Mucosa of gallbladder (tissue), 1 donor: ENCODE measurements around the gene DTNB. TPM values are rescaled to one million over a fixed set of nuclear protein-coding genes. Genes with fewer than 3 reads are reported as not detected.
"Not testable (repeated sequence)": the region's sequence is repeated elsewhere in the genome, so short reads cannot be mapped to it uniquely, and the experiment has no call there.

ENCODE experiments used
- DNase-seq: peaks from one replicate; pipeline ENCODE4 v3.0.0-alpha.2; 2020; ENCODE audit warnings: low spot score
- total RNA-seq: library from RNA; stranded (reverse); gene quantifications from one replicate; pipeline ENCODE4 v1.2.1, GENCODE V29; 2021
- donor health status: DM: no; HTN: no; CAD: no.

The DTNB gene
- total RNA-seq, 1 donor from 2014 or later, result 35.9 TPM

DNA sequence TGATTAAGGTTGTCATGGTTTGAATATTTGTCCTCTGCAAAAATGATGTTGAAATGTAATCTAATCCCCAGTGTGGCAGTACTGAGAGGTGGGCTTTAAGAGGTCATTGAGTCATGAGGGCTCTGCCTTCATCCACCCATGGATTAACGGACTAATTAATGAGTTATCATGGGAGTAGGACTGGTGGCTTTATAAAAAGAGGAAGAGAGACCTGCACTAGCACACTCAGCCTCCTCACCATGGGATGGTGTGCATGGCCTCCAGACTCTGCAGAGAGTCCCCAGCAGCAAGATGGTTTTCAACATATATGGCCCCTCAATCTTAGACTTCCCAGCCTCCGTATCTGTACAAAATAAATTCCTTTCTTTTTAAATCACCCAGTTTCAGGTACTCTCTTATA lies 41.0 kb downstream of the DTNB start:
- no peak for DNase-seq

DNA sequence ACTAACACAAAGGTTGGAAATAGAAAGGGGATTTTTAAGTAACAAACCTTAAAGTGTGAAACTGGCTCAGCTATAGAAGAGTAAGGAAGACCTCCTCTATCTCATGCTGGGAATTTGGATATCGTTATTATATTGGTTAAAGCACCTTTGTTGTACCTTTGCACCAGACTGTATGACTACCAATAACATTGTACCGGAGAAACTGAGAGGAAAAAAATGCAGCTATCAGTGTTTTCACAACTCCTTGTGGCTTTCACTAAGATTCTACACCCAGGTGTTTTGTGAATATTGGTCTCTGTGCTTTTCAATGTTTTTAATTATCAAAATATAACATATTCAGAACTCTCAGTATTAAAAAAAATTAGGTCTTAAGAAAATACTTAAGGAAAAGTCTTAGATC lies 48.7 kb downstream of the DTNB start:
- no peak for DNase-seq

DNA sequence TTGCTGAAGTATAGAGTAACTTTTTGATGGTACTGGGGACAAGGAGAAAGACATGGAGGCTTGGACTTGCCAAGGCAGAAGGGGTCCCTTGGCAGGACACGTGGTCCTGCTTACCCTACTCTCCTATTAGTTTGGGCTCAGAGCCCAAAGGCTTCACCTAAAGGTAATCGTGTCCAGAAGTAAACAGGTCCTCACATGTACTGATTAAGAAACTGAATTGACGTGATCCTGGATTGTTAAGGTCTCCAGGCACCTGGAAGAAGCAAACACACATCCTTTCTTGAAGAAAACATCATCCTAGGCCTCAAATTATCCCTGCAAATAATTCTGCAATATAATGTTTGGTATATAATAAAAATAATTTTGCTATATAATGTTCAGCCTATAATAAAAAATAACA lies 50.0 kb downstream of the DTNB start:
- no peak for DNase-seq

DNA sequence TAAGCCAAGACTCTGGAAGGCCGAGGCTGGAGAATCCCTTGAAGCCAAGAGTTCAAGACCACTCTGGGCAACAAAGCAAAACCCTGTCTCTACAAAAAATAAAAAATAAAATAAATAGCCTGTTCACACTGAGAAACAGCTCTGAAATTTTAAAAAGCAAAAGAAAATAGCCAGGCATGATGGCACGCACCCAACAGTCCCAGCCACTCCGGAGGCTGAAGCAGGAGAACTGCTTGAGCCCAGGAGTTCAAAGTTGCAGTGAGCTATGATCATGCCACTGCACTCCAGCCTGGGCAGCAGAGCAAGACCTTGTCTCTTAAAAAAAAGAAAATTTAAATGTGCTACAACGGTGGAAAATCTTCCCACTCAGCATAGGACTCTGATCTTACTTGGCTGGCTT lies 52.7 kb downstream of the DTNB start:
- DNase-seq, result no peak

DNA sequence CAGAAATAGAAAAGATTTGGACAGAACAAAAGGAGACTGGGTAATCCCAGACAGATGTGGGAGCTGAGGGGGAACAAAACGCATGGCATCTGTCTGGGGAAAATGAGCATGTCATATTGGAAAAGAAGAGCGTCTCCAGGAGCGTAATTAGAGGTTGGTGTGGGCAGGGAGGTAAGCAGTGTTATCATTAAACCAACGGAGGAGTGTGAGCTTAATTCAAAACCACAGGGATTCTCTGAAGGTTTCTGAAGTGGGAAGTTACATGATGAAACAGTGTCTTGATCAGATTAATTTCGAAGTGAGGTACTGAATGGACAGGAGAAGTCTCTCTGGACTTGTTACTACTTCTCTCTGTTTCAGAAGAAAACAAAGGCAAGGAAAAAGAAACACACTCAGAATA lies 53.3 kb downstream of the DTNB start:
- no peak for DNase-seq

DNA sequence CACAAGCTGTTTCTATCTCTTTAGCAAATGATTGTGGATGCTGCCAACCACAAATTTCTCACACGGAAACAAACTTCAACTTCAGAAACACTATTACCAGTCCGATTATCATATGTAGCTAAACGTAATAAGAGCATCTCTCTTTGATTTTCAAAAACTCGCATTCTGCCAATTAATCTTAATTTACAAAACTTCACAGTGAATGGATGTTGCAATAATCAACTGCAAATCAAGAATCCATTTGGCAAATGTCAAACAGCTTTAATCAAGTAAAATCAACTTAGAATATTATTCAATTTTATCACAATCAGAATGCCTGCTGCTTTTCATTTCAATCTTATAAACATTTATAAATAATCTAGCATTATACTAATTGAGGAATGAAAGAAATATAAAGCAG lies 54.2 kb downstream of the DTNB start:
- no peak for DNase-seq

DNA sequence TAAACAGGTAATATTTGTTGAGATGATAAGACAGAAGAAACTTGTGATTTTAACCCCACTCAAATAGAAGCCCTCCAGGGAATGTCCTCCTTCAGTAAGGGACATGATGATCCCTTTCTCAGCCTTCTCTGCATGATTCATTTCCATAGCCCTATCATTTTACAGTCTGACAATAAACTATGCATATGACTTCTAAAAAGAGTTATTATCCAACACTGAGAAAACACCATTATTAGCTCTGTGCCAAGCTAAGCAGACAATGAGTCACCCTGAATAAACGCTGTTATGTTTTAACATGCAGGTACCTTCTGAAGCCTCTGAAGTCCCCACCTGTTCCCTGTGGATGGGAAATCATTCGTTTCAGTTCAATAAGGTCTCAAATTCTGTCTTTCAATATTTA lies 54.7 kb downstream of the DTNB start:
- DNase-seq, result no peak

DNA sequence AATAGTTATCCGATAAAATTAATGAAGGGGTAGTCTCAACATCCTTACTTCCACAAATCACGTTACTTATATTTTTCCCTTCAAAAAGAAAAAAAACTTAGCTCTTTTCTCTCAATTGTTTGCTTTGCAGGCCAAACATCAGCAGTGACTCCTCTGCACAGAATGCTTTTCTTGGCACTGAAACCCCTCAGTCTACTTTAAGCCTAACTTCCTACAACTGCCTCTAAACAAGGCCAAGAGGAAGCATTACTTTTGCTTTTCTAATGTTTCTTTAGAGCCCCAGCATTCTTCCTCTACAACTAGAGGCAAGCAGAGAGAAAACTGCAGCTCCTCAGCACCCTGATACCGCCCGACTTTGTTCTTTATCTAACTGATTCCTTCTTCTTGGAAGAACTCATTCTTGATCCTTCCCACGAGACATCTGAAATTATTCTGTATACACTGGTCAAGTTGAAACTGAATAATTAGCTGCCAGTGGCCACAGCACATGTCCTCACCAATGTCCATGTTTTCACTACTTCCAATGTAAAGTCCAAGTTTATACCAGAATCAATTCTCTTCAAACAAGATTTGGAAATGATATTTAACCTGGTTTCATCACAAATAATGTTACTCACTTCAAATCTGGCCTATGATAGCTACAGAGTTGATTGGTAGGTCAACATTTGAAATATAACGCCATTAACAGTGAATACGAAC lies 55.3 kb downstream of the DTNB start:
- DNase-seq, result no peak

DNA sequence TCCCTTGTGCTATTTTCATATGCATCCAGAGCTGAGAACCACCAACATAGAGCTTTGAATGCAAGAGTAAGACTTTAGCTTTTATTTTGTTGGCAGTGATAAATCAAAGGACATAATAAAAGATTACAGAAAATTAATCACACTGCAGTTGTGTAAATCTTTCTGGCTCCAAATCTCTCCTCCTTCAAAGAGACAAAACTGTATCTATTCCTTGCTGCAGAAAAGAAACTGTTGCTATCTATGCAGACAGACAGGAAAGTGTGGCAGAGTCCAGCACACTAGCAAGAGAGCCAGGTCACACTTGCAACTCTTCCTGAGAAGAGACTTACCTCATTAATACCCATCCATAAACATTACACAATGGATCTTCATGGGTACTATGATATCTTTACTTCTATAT lies 57.5 kb downstream of the DTNB start:
- no peak for DNase-seq

DNA sequence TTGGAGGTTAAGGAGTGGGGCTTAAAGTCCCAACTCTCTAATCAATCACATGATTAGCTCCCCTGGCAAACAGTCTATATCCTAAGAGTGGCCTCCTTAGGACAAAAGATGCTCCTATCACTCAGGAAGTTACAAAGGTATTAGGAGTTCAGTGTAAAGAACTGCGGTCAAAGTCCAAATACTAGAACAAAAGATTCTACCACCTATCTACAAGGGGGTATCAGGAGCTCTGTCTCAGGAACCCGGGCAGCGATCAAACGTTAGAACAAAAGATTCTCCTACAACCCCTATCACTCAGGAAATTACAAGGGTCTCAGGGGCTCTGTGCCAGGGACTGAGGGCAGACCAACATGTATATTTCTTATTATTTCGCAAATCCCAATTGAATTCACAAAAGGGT lies 58.0 kb downstream of the DTNB start:
- DNase-seq, result no peak

DNA sequence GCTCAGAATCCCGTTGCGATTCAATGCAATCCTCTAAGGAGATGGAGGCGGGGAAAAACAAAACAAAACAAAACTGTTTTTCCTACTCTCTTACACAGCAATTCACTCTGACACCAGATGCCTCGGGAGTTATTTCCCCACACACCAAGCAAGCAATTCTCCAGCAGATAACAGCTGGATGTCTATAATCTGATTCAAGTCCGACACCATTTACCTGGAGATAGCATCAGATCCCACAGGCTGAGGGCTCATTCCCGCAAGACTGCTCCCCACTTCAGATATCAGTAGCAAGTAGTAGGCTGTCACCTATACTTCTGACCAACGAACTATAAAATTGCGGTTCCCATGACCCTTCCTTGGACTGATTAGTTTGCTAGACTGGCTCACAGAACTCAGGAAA lies 58.7 kb downstream of the DTNB start:
- DNase-seq, result no peak

DNA sequence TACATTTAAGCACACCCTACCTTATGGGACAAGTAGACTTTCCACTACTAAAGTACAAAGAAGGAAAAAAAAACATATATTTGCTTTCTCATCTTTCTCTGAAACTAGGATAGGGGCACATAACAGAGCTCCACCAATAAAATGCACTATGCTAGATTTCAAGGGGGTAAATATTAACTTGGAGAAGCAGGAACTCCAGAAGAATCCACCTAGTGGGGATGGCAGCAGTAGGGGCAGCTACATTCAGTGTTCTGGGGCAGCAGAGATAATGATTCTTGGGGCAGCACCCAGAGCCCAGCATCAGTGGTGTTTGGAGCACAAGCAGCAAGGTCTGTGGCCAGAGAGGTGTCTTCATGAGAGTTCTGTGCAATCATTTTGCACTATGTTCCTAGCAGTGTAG lies 64.7 kb downstream of the DTNB start:
- DNase-seq, result no peak

DNA sequence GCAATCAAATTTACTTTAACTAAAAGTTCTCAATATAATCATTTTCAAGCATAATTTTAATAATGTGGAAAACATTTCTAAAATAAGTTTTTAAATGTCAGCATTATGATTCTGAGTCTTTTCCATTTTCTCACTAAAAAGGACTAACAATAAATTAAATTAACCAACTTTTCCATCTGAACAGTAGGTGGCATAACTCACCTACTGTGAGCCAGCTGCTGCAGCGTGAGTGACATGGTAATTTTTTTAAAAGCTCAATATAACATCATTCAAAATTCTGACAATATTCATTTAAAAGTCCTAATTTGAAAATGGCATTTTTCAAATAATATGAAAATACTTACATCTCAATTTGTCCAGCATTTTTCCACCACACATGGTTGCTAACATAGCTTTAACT lies 66.5 kb downstream of the DTNB start:
- DNase-seq, result no peak

DNA sequence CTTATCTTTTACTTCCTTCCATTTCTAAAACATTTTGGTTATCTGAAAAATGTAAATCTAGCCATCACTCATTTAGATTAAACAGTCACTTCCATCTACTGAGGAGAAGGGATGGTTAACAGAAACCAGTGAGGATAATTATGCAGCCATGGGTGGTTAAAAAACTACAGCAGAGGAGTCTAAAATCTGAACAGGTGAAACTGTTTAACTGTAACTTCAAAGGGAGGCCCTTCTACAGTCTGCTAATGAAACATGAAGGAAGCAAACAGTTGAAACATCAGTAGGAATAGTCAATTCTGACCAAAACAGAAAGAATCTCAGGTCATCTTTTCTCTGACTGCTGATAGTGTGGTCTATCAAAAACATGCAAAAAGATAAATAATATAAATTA lies 71.0 kb downstream of the DTNB start:
- no peak for DNase-seq

DNA sequence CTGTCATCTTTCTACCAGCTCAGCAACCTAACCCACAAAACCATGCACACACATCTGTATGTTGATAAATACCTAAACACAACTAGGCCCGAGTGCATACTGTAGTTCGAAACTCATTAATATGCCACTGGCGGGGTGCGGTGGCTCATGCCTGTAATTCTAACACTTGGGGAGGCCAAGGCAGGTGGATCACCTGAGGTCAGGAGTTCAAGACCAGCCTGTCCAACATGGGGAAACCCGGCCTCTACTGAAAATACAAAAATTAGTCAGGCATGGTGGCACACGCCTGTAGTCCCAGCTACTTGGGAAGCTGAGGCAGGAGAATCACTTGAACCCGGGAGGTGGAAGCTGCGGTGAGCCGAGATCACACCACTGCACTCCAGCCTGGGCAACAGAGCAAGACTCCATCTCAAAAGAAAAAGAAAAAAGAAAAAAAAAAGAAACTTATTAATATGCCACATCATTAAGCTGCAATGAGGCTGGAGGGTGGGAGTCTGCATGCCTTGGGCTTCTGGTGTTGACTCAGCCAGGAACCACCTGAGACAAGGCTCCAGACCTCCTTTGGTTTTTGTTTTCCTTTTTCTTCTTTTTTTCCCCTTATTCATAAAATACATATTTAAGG lies 71.6 kb downstream of the DTNB start:
- not testable (repeated sequence) for DNase-seq

DNA sequence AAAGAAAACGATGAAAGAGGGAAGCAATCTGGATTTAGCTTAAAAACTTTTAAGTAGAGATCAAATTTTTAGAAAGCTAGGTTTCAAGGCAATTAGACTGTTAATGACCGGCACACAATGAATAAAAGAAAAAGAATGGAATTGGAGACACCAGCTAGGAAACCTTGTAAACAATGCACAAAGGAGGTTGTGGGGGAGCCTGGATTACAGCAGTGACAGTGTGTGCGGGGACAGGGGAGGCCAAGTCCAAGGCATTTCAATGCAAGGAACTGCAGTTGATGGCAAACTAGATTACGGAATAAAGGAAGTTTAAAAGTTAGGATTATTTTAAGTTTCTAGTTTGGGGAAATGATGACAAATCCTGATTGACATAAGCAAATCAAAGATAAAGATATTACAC lies 74.5 kb downstream of the DTNB start:
- DNase-seq, result no peak

DNA sequence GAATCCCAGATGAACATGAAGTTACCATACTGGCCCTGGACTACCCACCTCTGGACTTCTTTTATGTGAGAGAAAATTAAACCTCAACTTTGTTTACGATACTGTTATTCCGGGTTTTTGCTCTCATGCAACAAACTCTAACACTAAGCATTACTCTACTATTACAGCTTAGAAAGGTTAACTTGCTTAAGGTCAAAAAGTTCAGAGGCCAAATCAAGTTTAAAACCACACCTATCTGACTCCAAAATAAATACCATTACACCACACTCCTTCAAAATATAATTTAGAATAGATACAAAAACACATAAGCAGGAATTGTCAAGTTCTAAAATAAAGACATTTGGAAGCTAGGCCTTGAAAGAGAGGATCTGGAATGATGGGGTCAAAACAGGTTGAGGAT lies 75.0 kb downstream of the DTNB start:
- DNase-seq, result no peak

DNA sequence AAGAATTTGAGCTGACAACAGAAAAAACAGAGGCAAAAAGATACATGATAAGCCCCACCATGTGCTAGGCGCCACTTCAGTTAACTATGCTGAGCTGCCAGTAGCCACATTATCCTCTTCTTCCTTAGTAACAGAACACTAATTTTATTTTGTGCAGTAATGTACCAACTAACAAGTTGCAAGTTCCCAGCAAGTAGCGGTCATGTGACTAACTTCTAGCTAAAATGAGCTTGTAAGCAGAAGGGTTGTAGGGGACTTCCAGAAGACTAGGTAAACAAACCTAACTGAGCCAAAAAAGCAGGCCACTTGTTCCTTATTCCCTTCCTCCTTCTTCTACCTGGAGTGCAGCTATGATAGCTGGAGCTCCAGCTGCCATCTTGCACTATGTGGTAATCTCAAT lies 75.5 kb downstream of the DTNB start:
- DNase-seq, result no peak

DNA sequence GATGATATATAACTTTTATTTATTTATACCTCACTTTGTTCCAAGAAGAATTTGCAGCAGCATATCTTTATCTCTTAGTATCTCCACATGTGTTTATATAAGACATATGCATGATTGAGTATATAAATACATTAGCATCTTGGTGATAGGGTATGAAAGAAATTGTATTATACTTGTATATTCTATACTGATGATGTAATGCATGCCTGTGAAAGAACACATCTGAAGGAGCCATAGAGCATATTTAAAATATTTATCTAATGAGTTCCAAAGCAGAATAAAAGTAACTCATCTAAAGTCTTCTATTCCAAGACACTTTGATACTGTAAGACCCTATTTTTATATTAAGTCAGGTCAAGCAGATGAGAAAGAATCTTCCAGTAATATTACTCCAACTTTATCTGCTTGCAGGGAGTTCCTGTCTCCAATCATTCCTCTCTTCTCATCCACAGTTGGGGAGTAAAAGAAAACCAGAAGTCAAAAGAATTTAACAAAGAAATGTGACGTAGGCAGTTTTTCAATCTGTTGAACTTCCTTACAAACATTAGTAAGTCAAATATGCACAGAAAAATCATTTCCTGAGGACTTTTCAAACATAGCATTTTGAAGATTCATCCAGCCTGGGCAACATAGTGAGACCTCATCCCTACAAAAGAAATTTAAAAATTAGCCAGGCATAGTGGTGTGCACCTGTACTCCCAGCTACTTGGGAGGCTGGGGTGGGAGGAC lies 76.7 kb downstream of the DTNB start:
- no peak for DNase-seq

DNA sequence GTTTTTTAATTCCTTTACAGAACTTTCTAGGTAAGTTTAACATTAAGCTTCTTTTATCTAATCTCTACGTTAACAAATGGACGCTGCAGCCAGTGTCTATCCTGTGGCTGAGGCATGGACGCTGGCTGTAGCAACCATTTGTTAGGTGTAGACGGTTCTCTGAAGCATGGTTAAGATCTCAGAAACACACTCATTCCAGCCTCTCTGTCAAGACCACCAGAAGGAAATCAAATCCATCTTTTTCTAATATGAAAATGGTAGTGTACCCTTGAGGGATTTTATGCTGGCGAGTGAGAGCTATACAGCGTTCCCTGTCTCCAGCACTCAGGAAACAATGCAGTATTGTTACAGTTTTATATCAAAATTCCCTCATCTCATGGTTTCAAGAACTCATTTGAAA lies 78.0 kb downstream of the DTNB start:
- DNase-seq, result no peak

DNA sequence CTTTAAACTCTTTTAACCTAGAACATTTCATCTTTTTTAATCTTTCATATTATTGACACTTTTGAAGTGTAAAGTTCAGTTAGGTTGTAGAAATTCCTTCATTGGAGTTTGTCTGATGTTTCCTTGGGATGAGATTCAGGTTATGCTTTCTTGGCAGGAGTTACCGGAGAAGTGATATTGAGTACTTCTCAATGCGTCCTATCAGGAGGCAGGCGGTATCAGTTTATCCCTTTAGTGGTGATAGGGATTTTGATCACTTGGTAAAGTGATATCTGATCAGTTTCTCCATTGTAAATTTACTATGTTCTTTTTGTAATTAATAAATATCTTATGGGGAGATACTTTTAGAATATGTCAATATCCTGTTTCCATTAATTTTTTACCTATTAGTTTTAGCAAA lies 78.4 kb downstream of the DTNB start:
- DNase-seq, result no peak

DNA sequence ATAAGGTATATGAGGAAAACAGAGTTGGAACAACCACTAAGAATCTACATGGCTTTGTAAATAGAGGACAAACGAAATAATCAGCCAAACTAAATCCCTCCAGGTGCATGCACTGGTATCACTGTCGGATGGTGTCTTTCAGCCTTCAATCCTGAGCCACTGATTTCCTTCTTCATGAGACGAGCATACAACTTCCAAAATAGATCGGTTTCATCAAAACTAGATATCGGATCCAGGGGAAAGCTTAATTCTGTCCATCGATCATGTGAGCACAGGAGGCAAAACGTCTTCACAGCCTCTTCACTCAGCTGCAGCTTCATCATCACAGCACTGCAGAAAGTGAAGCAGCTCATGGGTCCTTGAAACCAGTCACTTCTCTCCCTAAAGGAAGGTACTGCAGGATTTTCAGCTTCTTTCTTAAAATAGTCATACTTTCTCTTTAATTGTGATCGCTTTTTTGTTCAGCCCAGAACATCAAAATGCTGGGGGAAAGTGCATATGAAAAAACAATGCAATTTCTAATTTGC lies 80.5 kb downstream of the DTNB start:
- no peak for DNase-seq

DNA sequence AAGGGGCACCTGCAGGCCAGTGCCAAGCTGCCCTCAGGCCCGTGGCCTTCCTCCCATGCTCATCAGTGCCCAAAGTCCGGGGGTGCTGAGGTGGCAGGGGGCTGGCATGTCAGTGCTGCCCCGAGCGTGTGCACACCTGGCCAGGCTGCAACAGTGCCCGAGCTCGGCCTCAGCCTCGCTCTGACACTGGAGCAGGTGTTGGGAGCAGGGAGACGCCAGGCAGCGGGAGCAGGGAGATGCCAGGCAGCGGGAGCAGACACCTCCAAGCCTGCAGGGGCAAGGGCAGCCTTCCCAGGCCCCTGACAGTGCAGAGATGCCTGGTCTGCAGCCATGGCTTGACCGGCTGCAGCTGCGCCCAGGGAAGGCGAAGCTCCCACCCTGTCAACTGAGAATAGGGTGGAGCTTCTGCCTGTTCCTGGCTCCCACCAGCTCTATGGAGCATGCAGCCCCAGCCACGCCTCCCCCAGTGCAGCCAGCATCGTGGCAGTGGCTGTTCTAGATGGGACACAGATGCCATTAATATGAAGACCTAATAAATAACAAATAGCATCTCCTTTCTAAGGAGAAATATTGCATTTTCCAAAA lies 82.4 kb downstream of the DTNB start:
- no peak for DNase-seq
